Neural progenitor cell (in vitro differentiated cells): ENCODE data around the gene CKS2.

ENCODE experiments used
- EZH2 ChIP-seq: fragments of 200-600 bp; sonication (generic); IDR thresholded peaks from 2 replicates; pipeline ENCODE4 v1.6.1; 2017; ENCODE audit warnings: antibody characterized with exemption, mild to moderate bottlenecking, moderate library complexity
- EZH2phosphoT487 ChIP-seq: fragments of 200-600 bp; sonication (generic); IDR thresholded peaks from 2 replicates; pipeline ENCODE4 v1.6.1; 2017; ENCODE audit warnings: antibody characterized with exemption
- TF ChIP-seq, protein P1 (sequence below): fragments of 200-600 bp; sonication (generic); IDR thresholded peaks from 2 replicates; pipeline ENCODE4 v1.5.1; 2017; ENCODE audit warnings: antibody characterized with exemption, mild to moderate bottlenecking

DNA sequence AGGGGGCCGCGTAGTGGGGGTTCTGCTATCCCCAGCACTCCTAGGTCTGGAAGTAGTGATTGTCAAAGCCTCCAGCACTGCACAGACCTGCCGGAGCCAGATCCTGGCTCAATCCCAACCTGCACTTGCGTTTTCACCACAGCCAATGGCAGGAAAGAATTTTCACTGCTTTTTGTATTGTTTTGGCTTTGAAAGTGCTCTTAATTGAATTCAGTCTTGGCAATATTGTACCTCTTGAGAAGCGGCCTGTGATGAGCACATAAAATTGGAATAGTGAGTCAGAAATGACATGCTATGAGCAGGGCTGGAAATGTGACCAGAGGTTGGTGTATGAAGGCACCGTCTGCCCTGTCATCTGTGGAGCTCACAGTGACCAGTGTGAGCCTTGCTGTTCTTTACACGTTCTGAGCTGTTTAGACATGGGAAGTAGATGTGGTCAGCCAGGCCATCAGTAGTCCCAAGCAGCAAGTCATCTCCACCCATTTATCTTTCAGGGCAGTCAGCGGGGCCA is 48.8 kb downstream of the CKS2 start:
- TF ChIP-seq, protein P1, sequence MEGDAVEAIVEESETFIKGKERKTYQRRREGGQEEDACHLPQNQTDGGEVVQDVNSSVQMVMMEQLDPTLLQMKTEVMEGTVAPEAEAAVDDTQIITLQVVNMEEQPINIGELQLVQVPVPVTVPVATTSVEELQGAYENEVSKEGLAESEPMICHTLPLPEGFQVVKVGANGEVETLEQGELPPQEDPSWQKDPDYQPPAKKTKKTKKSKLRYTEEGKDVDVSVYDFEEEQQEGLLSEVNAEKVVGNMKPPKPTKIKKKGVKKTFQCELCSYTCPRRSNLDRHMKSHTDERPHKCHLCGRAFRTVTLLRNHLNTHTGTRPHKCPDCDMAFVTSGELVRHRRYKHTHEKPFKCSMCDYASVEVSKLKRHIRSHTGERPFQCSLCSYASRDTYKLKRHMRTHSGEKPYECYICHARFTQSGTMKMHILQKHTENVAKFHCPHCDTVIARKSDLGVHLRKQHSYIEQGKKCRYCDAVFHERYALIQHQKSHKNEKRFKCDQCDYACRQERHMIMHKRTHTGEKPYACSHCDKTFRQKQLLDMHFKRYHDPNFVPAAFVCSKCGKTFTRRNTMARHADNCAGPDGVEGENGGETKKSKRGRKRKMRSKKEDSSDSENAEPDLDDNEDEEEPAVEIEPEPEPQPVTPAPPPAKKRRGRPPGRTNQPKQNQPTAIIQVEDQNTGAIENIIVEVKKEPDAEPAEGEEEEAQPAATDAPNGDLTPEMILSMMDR, result no peak
- no peak for TF ChIP-seq EZH2
- TF ChIP-seq EZH2phosphoT487, result no peak
